HepG2 (cell line): ENCODE results near the gene ATP13A2. TPM values are rescaled to one million over a fixed set of nuclear protein-coding genes. Genes with fewer than 3 reads are reported as not detected.

Source experiments
- ATRX ChIP-seq: sonication (generic); formaldehyde crosslinking; IDR thresholded peaks from 2 replicates; pipeline ENCODE4 v1.4.0; 2020; ENCODE audit warnings: missing genetic modification reagents, borderline replicate concordance
- CSRNP1 ChIP-seq: sonication (generic); formaldehyde crosslinking; IDR thresholded peaks from 2 replicates; pipeline ENCODE4 v1.8.1; 2023; ENCODE audit warnings: mild to moderate bottlenecking, missing genetic modification reagents
- HOXD1 ChIP-seq: sonication (generic); formaldehyde crosslinking; IDR thresholded peaks from 2 replicates; pipeline ENCODE4 v1.5.0; 2020; ENCODE audit warnings: missing genetic modification reagents
- JDP2 ChIP-seq: sonication (generic); formaldehyde crosslinking; IDR thresholded peaks from 2 replicates; pipeline ENCODE4 v1.8.1; 2022; ENCODE audit warnings: missing genetic modification reagents, borderline replicate concordance
- KDM4B ChIP-seq: sonication (generic); formaldehyde crosslinking; IDR thresholded peaks from 2 replicates; pipeline ENCODE4 v1.4.0; 2020; ENCODE audit warnings: missing genetic modification reagents
- MBNL3 ChIP-seq: fragments of 250-450 bp; sonication (Bioruptor Pico); conservative IDR thresholded peaks from 2 replicates; pipeline ENCODE4 v1.8.0; 2022; ENCODE audit warnings: mild to moderate bottlenecking, inconsistent platforms
- MTF2 ChIP-seq: sonication (generic); formaldehyde crosslinking; IDR thresholded peaks from 2 replicates; pipeline ENCODE4 v1.5.0; 2020; ENCODE audit warnings: missing genetic modification reagents, borderline replicate concordance
- NCOA5 ChIP-seq: sonication (generic); formaldehyde crosslinking; IDR thresholded peaks from 2 replicates; pipeline ENCODE4 v1.4.0; 2020; ENCODE audit warnings: missing genetic modification reagents
- NFE2L2 ChIP-seq: fragments of 150-350 bp; IDR thresholded peaks from 2 replicates; pipeline ENCODE4 v1.6.1; 2014; ENCODE audit warnings: low read length
- NFRKB ChIP-seq: fragments of 450-650 bp; IDR thresholded peaks from 2 replicates; pipeline ENCODE4 v1.6.1; 2017
- NONO ChIP-seq, 2 experiments: fragments of 450-650 bp in 1 of 2; sonication (generic) in 1 of 2; formaldehyde crosslinking in 1 of 2; IDR thresholded peaks in 1 of 2; conservative IDR thresholded peaks in 1 of 2; 2 replicates each; pipeline versions ENCODE4 v1.6.1 to v1.8.0; 2017 to 2022; ENCODE audit warnings: mild to moderate bottlenecking in 1 of 2, missing genetic modification reagents in 1 of 2, moderate library complexity in 1 of 2
- RBM39 ChIP-seq: fragments of 200-400 bp; formaldehyde crosslinking; IDR thresholded peaks from one replicate; pipeline ENCODE4 v1.6.1; 2018; ENCODE audit warnings: antibody characterized with exemption, mild to moderate bottlenecking, low read depth, low read length; ENCODE audit not compliant: poor library complexity, severe bottlenecking
- RELA ChIP-seq: sonication (generic); formaldehyde crosslinking; IDR thresholded peaks from 2 replicates; pipeline ENCODE4 v1.4.0; 2020; ENCODE audit warnings: missing genetic modification reagents
- RXRB ChIP-seq: IDR thresholded peaks from 2 replicates; pipeline ENCODE4 v1.6.1; 2016; ENCODE audit warnings: borderline replicate concordance, missing genetic modification reagents, missing compliant biosample characterization
- SIX1 ChIP-seq: sonication (generic); formaldehyde crosslinking; IDR thresholded peaks from 2 replicates; pipeline ENCODE4 v1.4.0; 2020; ENCODE audit warnings: missing genetic modification reagents, borderline replicate concordance
- SMAD1 ChIP-seq: sonication (generic); formaldehyde crosslinking; IDR thresholded peaks from 2 replicates; pipeline ENCODE4 v1.4.0; 2020; ENCODE audit warnings: missing genetic modification reagents, low read depth, mild to moderate bottlenecking, borderline replicate concordance
- SPEN ChIP-seq: sonication (generic); formaldehyde crosslinking; IDR thresholded peaks from 2 replicates; pipeline ENCODE4 v1.5.1; 2020; ENCODE audit warnings: low read depth, mild to moderate bottlenecking, missing genetic modification reagents
- TOE1 ChIP-seq: sonication (generic); formaldehyde crosslinking; IDR thresholded peaks from 2 replicates; pipeline ENCODE4 v1.4.0; 2020; ENCODE audit warnings: mild to moderate bottlenecking, missing genetic modification reagents
- TOPORS ChIP-seq: sonication (generic); formaldehyde crosslinking; IDR thresholded peaks from 2 replicates; pipeline ENCODE4 v1.8.0; 2023; ENCODE audit warnings: mild to moderate bottlenecking, missing genetic modification reagents
- ZBTB21 ChIP-seq: sonication (generic); formaldehyde crosslinking; IDR thresholded peaks from 2 replicates; pipeline ENCODE4 v1.4.0; 2020; ENCODE audit warnings: missing genetic modification reagents
- ZNF143 ChIP-seq: sonication (generic); formaldehyde crosslinking; IDR thresholded peaks from 2 replicates; pipeline ENCODE4 v1.4.0; 2020; ENCODE audit warnings: missing genetic modification reagents
- ZNF33B ChIP-seq: sonication (generic); formaldehyde crosslinking; IDR thresholded peaks from 2 replicates; pipeline ENCODE4 v1.5.1; 2020; ENCODE audit warnings: mild to moderate bottlenecking, missing genetic modification reagents
- ZNF703 ChIP-seq: sonication (generic); formaldehyde crosslinking; IDR thresholded peaks from 2 replicates; pipeline ENCODE4 v1.5.1; 2020; ENCODE audit warnings: missing genetic modification reagents, mild to moderate bottlenecking, moderate library complexity, borderline replicate concordance
- ZNF773 ChIP-seq: sonication (generic); formaldehyde crosslinking; IDR thresholded peaks from 2 replicates; pipeline ENCODE4 v1.4.0; 2020; ENCODE audit warnings: missing genetic modification reagents, borderline replicate concordance
- ZSCAN29 ChIP-seq: sonication (generic); formaldehyde crosslinking; conservative IDR thresholded peaks from 2 replicates; pipeline ENCODE4 v1.4.0; 2020; ENCODE audit warnings: mild to moderate bottlenecking, missing genetic modification reagents
- polyA plus RNA-seq, 8 experiments: library from polyadenylated mRNA; depleted of rRNA in 3 of 8; stranded (reverse) in 7 of 8; unstranded in 1 of 8; fragments of >200 nt; fragmentation: Illumina TruSeq in 4 of 8; extraction: Trizol in 4 of 8; gene quantifications; 2 replicates each; pipeline versions ENCODE4 v1.2.1 to v1.2.3, GENCODE V29; 2011 to 2016; ENCODE audit warnings: low read depth in 4 of 8, missing spikeins in 1 of 8, mixed read lengths in 1 of 8; ENCODE audit not compliant: insufficient read depth in 1 of 8
- total RNA-seq, 5 experiments: library from RNA; depleted of rRNA; stranded (reverse); fragments of >200 nt; fragmentation: Illumina TruSeq; extraction: Trizol; gene quantifications; 2 replicates each; pipeline ENCODE4 v1.2.3, GENCODE V29; 2016; ENCODE audit warnings: low read depth in 1 of 5
- TF ChIP-seq, protein P1 (sequence below): IDR thresholded peaks from 2 replicates; pipeline ENCODE4 v1.6.1; 2016; ENCODE audit warnings: missing biosample characterization, missing genetic modification reagents, low read depth

ATP13A2 gene
- total and polyA plus RNA-seq, 2 of the 13 experiments (the other 11 are each of a cell fraction or from before 2014, with no cell fraction given), result 13.2 to 16.2 TPM

DNA sequence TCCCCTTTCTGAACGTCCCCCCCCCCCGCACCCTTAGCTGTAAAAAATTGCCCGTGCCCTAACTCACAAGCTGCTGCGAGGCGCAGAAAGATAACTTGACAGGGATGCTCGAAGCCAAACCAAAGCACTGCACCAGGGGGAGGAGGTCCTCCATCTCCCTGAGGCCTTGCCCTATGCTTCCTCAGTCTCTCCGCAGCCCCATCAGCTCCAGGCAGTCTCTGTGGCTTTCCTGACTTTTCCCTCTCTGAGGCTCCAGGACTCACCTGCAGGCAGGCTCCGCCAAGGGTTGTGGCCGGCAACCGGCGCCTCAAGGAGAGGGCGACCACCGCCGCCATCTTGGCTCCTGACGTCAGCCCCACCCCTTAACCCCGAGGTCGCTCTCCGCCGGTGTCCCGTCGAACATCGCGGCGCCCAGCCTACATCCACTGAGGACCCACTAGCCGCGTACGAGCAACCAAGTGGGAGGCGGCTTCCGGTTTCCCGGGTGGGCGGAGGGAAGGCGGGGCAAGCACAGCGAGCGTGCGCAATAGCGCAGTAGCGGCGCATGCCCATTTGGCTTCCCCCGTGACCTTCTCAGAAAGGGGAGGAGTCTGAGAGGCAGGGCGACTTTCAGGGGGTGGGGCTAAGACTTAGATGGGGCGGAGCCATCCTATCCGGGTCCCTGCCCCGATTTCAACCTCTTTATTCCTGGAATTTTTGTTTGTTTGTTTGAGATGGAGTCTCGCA is 42.1 kb upstream of the ATP13A2 start, which contains the start of gene SDHB (continued):
- TF ChIP-seq CSRNP1 (CRISPR knock-in tag) (0 out of 2 replicates have a peak, but pooled peaks have one; percentile 53), ZNF703 (CRISPR knock-in tag) (no peak), JDP2 (no peak), NONO (IDR thresholded peaks at IDR 0.05) (no peak), NONO (CRISPR knock-in tag; conservative IDR thresholded peaks at IDR 0.05) (peak; percentile 80; the same call in 1 of the 2 replicates), RXRB (CRISPR knock-in tag) (peak; percentile 54; the same call in 1 of the 2 replicates), HOXD1 (peak; percentile 65; the same call in 1 of the 2 replicates), NFRKB (no peak), KDM4B (CRISPR knock-in tag) (no peak), RELA (0 out of 2 replicates have a peak, but pooled peaks have one; percentile 43), ZBTB21 (no peak), TOE1 (CRISPR knock-in tag) (no peak), ZNF143 (CRISPR knock-in tag) (peak; percentile 84), NCOA5 (CRISPR knock-in tag) (no peak), SIX1 (no peak), ZNF33B (CRISPR knock-in tag) (no peak), SPEN (CRISPR knock-in tag) (peak; percentile 96), SMAD1 (CRISPR knock-in tag) (no peak), NFE2L2 (no peak), RBM39 (peak; percentile 39), MBNL3 (CRISPR knock-in tag) (no peak), TOPORS (CRISPR knock-in tag) (no peak), ZNF773 (no peak), ZSCAN29 (CRISPR knock-in tag) (no peak), ATRX (CRISPR knock-in tag) (no peak), MTF2 (CRISPR knock-in tag) (no peak)
- TF ChIP-seq, protein P1, sequence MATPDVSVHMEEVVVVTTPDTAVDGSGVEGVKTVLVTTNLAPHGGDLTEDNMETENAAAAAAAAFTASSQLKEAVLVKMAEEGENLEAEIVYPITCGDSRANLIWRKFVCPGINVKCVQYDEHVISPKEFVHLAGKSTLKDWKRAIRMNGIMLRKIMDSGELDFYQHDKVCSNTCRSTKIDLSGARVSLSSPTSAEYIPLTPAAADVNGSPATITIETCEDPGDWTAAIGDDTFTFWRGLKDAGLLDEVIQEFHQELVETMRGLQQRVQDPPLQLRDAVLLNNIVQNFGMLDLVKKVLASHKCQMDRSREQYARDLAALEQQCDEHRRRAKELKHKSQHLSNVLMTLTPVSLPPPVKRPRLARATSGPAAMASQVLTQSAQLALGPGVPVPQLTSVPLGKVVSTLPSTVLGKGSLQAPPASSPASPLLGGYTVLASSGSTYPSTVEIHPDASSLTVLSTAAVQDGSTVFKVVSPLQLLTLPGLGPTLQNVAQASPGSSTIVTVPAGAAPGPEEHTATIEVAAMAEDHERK (CRISPR knock-in tag), result no peak
